ENCODE data around the gene STING1. TPM values are rescaled to one million over a fixed set of nuclear protein-coding genes. Genes with fewer than 3 reads are reported as not detected.
"Not testable (repeated sequence)": the region's sequence is repeated elsewhere in the genome, so short reads cannot be mapped to it uniquely, and the experiment has no call there.

STING1 gene
- total RNA-seq, 2 donors from 2014 or later, result 91.5 to 101 TPM

- intact Hi-C loops (cut with DNase I), result loop anchor here in 1 of 2 donors (5.0 kb wide), 1 partner anchor 91 kb away; no protein-coding TSS in a partner anchor
- no peak for DNase-seq (ENCODE audit: low spot score)
Measured at GRCh38 chr5:139512786-139513390, 30.3 kb upstream of the STING1 start.

GRCh38 chr5:139504722-139505121 lies 22.2 kb upstream of the STING1 start:
- DNase-seq (ENCODE audit: low spot score); intact Hi-C loops (cut with DNase I): not testable (repeated sequence)

- DNase-seq (ENCODE audit: low spot score), result peak; percentile 37
- intact Hi-C loops (cut with DNase I), result not testable (repeated sequence)
Measured at GRCh38 chr5:139503879-139504278, 21.3 kb upstream of the STING1 start.

- peak; percentile 34 for DNase-seq (ENCODE audit: low spot score)
- intact Hi-C loops (cut with DNase I), result not testable (repeated sequence)
Measured at GRCh38 chr5:139503036-139503817, 20.7 kb upstream of the STING1 start.

GRCh38 chr5:139501381-139501780 lies 18.8 kb upstream of the STING1 start:
- no peak for DNase-seq (ENCODE audit: low spot score)
- intact Hi-C loops (cut with DNase I), result no loop called here

- DNase-seq (ENCODE audit: low spot score), result no peak
- intact Hi-C loops (cut with DNase I), result no loop called here
Measured at GRCh38 chr5:139495638-139496435, 13.3 kb upstream of the STING1 start.

- intact Hi-C loops (cut with DNase I), result no loop called here
- DNase-seq (ENCODE audit: low spot score), result no peak
Measured at GRCh38 chr5:139494832-139495231, 12.3 kb upstream of the STING1 start.

- DNase-seq (ENCODE audit: low spot score), result no peak
- intact Hi-C loops (cut with DNase I), result no loop called here
Measured at GRCh38 chr5:139494256-139494655, 11.7 kb upstream of the STING1 start.

GRCh38 chr5:139492700-139493192 lies 10.2 kb upstream of the STING1 start:
- intact Hi-C loops (cut with DNase I), result no loop called here
- no peak for DNase-seq (ENCODE audit: low spot score)

GRCh38 chr5:139488260-139488659 lies 5.7 kb upstream of the STING1 start:
- intact Hi-C loops (cut with DNase I), result no loop called here
- peak; percentile 81 for DNase-seq (ENCODE audit: low spot score)

- intact Hi-C loops (cut with DNase I), result no loop called here
- DNase-seq (ENCODE audit: low spot score), result no peak
Measured at GRCh38 chr5:139486201-139486600, 3.6 kb upstream of the STING1 start.

- DNase-seq (ENCODE audit: low spot score); intact Hi-C loops (cut with DNase I): not testable (repeated sequence)
Measured at GRCh38 chr5:139482890-139483208, 291 bp upstream of the STING1 start.

GRCh38 chr5:139481580-139482049 lies 943 bp downstream of the STING1 start:
- DNase-seq (ENCODE audit: low spot score), result no peak
- intact Hi-C loops (cut with DNase I), result no loop called here

- intact Hi-C loops (cut with DNase I), result no loop called here
- DNase-seq (ENCODE audit: low spot score), result no peak
Measured at GRCh38 chr5:139481122-139481533, 1.4 kb downstream of the STING1 start.

GRCh38 chr5:139479729-139480128 lies 2.8 kb downstream of the STING1 start:
- DNase-seq (ENCODE audit: low spot score); intact Hi-C loops (cut with DNase I): not testable (repeated sequence)

- DNase-seq (ENCODE audit: low spot score); intact Hi-C loops (cut with DNase I): not testable (repeated sequence)
Measured at GRCh38 chr5:139478657-139479423, 3.7 kb downstream of the STING1 start.

- intact Hi-C loops (cut with DNase I), result no loop called here
- no peak for DNase-seq (ENCODE audit: low spot score)
Measured at GRCh38 chr5:139475865-139476617, 6.5 kb downstream of the STING1 start.
